ENCODE results near the gene PRPF6. TPM values are rescaled to one million over a fixed set of nuclear protein-coding genes. Genes with fewer than 3 reads are reported as not detected.

Gene PRPF6
- total and polyA plus RNA-seq, 2 of the 13 experiments (the other 11 are each of a cell fraction or from before 2014, with no cell fraction given): 63.7 to 101 TPM

GRCh38 chr20:63952210-63952535 is 28.8 kb upstream of the PRPF6 start:
- Histone ChIP-seq H3K27me3 (ENCODE audit: control insufficient read depth in 1 of 2, insufficient read depth in 2 of 2, low read length in 2 of 2) (no peaks in the 10 kb centered on the region), H4K20me1 (ENCODE audit: insufficient read depth, low read length) (peaks cover 76% of the 10 kb centered on the region), H3K36me3 (replicated peaks in 1 of 2; ENCODE audit: control insufficient read depth in 1 of 2, insufficient read depth in 2 of 2, low read length in 2 of 2) (peaks cover 12 to 15% of the 10 kb centered on the region in 2 experiments; a peak in 3 of 5 replicates), H3K9me3 (ENCODE audit: low read length) (no peaks in the 10 kb centered on the region), H3K4me3 (replicated peaks in 1 of 3; ENCODE audit: insufficient read depth in 1 of 3, low read depth in 2 of 3, low read length in 3 of 3) (no peak overlapping the region), H3K9ac (ENCODE audit: insufficient read depth, low read depth, low read length) (no peak overlapping the region; the same call in 1 of the 2 replicates), H3K79me2 (ENCODE audit: insufficient read depth, low read length) (peaks cover 82% of the 10 kb centered on the region), H2AFZ (ENCODE audit: low read length) (no peak overlapping the region), H3K27ac (ENCODE audit: extremely low read length, insufficient read depth, low read length) (no peak overlapping the region), H3K4me1 (ENCODE audit: insufficient read depth, low read length) (peaks cover 69% of the 10 kb centered on the region), H3K4me2 (ENCODE audit: low read depth, low read length) (no peak overlapping the region)
- POLR2A ChIA-PET: no interaction called here
- in situ Hi-C loops (cut with HindIII; ENCODE audit: extremely low pct_ligation_motif_present, low pct_unique_long_range_greater_than_20kb): no loop called here
- CTCF ChIA-PET (ENCODE audit: low intra/inter-chr PET ratio, low total read pairs): no interaction called here
- ATAC-seq: no peak
- no peak for DNase-seq (ENCODE audit: low spot score)
- BruUV-seq (replicated peaks): no TSS peak
- intact Hi-C loops (cut with micrococcal nuclease; ENCODE audit: unreplicated experiment): no loop called here
- WGBS (ENCODE audit: low lambda C conversion rate): 92% methylated on average over 15 of the region's 15 CpGs
- no peak for FAIRE-seq
- TF ChIP-seq, protein P1, sequence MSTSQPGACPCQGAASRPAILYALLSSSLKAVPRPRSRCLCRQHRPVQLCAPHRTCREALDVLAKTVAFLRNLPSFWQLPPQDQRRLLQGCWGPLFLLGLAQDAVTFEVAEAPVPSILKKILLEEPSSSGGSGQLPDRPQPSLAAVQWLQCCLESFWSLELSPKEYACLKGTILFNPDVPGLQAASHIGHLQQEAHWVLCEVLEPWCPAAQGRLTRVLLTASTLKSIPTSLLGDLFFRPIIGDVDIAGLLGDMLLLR (CRISPR knock-in tag; IDR thresholded peaks at IDR 0.05): 0 out of 2 replicates have a peak, but pooled peaks have one; percentile 47
- TF ChIP-seq, protein P2, sequence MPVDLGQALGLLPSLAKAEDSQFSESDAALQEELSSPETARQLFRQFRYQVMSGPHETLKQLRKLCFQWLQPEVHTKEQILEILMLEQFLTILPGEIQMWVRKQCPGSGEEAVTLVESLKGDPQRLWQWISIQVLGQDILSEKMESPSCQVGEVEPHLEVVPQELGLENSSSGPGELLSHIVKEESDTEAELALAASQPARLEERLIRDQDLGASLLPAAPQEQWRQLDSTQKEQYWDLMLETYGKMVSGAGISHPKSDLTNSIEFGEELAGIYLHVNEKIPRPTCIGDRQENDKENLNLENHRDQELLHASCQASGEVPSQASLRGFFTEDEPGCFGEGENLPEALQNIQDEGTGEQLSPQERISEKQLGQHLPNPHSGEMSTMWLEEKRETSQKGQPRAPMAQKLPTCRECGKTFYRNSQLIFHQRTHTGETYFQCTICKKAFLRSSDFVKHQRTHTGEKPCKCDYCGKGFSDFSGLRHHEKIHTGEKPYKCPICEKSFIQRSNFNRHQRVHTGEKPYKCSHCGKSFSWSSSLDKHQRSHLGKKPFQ (CRISPR knock-in tag; IDR thresholded peaks at IDR 0.05; ENCODE audit: insufficient replicate concordance): no peak
- TF ChIP-seq AGO2 (optimal IDR thresholded peaks at IDR 0.05; ENCODE audit: low read depth, low read length) (peak; percentile 55), SRSF9 (IDR thresholded peaks at IDR 0.05; ENCODE audit: borderline replicate concordance, insufficient read depth, low read depth, low read length, poor library complexity, severe bottlenecking) (no peak), RBFOX2 (IDR thresholded peaks at IDR 0.05; ENCODE audit: low read depth, low read length) (peak; percentile 71; the same call in 1 of the 2 replicates), MEIS1 (CRISPR knock-in tag; IDR thresholded peaks at IDR 0.05; ENCODE audit: borderline replicate concordance) (0 out of 2 replicates have a peak, but pooled peaks have one; percentile 19), DR1 (CRISPR knock-in tag; IDR thresholded peaks at IDR 0.05) (0 out of 2 replicates have a peak, but pooled peaks have one; percentile 40), ZBTB8A (CRISPR knock-in tag; IDR thresholded peaks at IDR 0.05; ENCODE audit: borderline replicate concordance, low read depth) (no peak), BHLHE40 (IDR thresholded peaks at IDR 0.05; ENCODE audit: low read length) (no peak), ZNF790 (CRISPR knock-in tag; IDR thresholded peaks at IDR 0.05; ENCODE audit: borderline replicate concordance) (no peak), ZNF407 (CRISPR knock-in tag; IDR thresholded peaks at IDR 0.05; ENCODE audit: not compliant biosample characterization) (no peak), MXD1 (CRISPR knock-in tag; IDR thresholded peaks at IDR 0.05) (peak; percentile 45; the same call in 1 of the 2 replicates), MTA1 (CRISPR knock-in tag; IDR thresholded peaks at IDR 0.05; ENCODE audit: borderline replicate concordance) (peak; percentile 64; the same call in 1 of the 2 replicates)

All from HepG2 (cell line).